SJSA1 (cell line): Measurements from ENCODE around the gene TRPM2. TPM values are rescaled to one million over a fixed set of nuclear protein-coding genes. Genes with fewer than 3 reads are reported as not detected.

Experiments
- DNase-seq, 2 experiments: peaks; one replicate each; pipeline ENCODE4 v3.0.0-alpha.2; 2015 to 2020; ENCODE audit warnings: low spot score in 2 of 2, low read depth in 1 of 2
- H3K27ac ChIP-seq: fragments of 250-450 bp; sonication (Bioruptor Pico); 2 replicates; pipeline ENCODE4 v1.5.1; 2020; ENCODE audit warnings: mild to moderate bottlenecking, moderate library complexity
- H3K27me3 ChIP-seq: fragments of 250-450 bp; sonication (Bioruptor Pico); replicated peaks from 2 replicates; pipeline ENCODE4 v1.5.1; 2020; ENCODE audit warnings: mild to moderate bottlenecking, moderate library complexity
- H3K36me3 ChIP-seq: fragments of 250-450 bp; sonication (Bioruptor Pico); 2 replicates; pipeline ENCODE4 v1.5.1; 2020; ENCODE audit warnings: mild to moderate bottlenecking
- H3K4me1 ChIP-seq: fragments of 250-450 bp; sonication (Bioruptor Pico); replicated peaks from 2 replicates; pipeline ENCODE4 v1.6.1; 2021; ENCODE audit warnings: mild to moderate bottlenecking
- H3K4me3 ChIP-seq: fragments of 250-450 bp; sonication (Bioruptor Pico); 2 replicates; pipeline ENCODE4 v1.5.1; 2020; ENCODE audit warnings: mild to moderate bottlenecking
- H3K9me3 ChIP-seq: fragments of 250-450 bp; sonication (Bioruptor Pico); replicated peaks from 2 replicates; pipeline ENCODE4 v1.5.1; 2020; ENCODE audit warnings: mild to moderate bottlenecking
- total RNA-seq: library from RNA; depleted of rRNA; stranded (reverse); fragments of >200 nt; shearing (Covaris generic); gene quantifications from 2 replicates; pipeline ENCODE4 v1.2.3, GENCODE V29; 2014

The TRPM2 gene
- total RNA-seq, 1 experiment from 2014 or later = 16.1 TPM

GRCh38 chr21:44349416-44349846, 4.0 kb upstream of the TRPM2 start:
- Histone ChIP-seq H3K4me1 (no peaks in the 10 kb centered on the region), H3K27me3 (peaks cover 55% of the 10 kb centered on the region), H3K27ac (no peak overlapping the region), H3K36me3 (no peaks in the 10 kb centered on the region), H3K4me3 (no peak overlapping the region), H3K9me3 (no peaks in the 10 kb centered on the region)
- no peak for DNase-seq

DNA sequence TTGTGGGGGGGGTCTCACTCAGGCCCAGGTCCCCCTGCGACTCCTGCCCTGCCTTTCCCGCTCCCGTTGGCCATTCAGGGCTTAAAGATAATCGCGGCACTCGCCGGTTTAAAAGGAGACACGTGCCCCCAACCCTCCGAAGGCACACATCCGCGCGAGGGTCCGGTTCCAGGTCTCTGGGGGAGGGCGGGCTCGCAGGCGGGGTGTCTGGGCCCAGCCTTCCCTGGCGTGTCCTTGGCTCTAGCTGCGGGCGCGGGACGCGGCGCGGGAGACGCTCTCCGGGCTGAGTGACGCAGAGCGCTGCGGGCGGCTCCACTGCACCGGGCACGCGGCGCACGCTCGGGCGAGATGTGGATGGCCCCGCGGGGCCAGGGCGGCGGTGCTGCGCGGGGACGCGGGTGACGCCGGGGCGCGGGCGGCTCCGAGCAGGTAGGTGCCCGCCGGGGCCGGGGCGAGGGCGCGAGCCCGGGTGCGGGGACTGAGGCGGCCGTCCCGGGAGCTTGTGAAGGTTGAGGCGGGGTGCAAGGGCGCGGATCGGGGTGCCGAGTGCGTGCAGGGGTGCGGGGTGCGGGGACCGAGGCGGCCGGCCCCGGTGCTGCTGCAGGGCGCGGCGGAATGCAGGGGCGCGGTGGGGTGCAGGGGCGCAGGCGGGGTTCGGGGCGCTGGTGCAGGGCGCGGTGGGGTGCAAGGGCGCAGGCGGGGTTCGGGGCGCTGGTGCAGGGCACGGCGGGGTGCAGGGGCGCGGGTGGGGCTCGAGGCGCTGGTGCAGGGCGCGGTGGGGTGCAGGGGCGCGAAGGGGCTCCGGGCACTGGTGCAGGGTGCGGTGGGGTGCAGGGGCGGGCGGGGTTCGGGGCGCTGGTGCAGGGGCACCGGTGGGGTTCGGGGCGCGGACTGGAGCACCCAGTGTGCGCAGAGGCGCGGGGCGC, 3.3 kb upstream of the TRPM2 start:
- H3K27me3 ChIP-seq = peaks cover 55% of the 10 kb centered on the region
- H3K9me3 ChIP-seq = no peaks in the 10 kb centered on the region
- H3K4me3 ChIP-seq = no peak overlapping the region
- DNase-seq = no peak
- H3K4me1 ChIP-seq = no peaks in the 10 kb centered on the region
- no peaks in the 10 kb centered on the region for H3K36me3 ChIP-seq
- H3K27ac ChIP-seq = no peak overlapping the region

- no peak for DNase-seq
- Histone ChIP-seq H3K27me3 (peaks cover 55% of the 10 kb centered on the region), H3K9me3 (no peaks in the 10 kb centered on the region), H3K4me1 (no peaks in the 10 kb centered on the region), H3K4me3 (no peak overlapping the region), H3K27ac (no peak overlapping the region), H3K36me3 (no peaks in the 10 kb centered on the region)
Observed at GRCh38 chr21:44350773-44351481, 2.5 kb upstream of the TRPM2 start.

DNA sequence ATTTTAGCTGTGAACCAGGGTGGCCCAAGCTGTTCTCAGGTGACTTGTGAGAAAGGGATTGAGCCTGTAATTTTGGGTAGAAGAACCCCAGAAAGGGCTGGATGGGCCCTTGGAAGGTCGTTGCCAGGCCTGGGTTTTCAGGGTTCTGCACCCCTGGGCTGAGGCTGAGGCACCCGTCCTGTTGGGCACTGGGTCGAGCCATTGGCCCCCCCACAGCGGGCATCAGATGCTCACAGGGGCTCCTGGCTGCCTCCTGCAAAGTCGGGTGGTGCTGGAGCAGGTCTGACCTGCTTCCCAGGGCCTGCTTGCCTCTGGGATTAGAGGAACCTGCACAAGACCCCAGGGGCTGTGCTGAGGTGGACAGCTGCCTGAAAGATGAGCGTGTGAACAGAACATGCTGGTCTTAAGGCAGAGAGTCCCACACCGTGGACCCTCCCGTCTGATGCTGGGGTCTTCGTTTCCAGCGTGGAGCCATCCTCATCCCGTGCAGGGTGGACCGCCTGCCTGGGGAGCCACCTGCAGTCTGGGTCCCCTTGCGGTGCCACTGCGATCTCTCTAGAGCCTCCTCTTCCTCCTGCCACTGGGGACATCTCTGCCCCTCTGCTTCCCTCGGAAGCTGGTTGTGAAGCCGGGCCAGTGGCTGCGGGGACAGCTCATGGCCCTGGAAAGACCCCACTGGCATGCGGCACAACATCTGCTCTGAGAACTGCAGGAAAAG, 1.7 kb upstream of the TRPM2 start:
- H3K36me3 ChIP-seq = no peaks in the 10 kb centered on the region
- no peaks in the 10 kb centered on the region for H3K9me3 ChIP-seq
- H3K4me3 ChIP-seq = no peak overlapping the region
- H3K4me1 ChIP-seq = no peaks in the 10 kb centered on the region
- peaks cover 54% of the 10 kb centered on the region for H3K27me3 ChIP-seq
- H3K27ac ChIP-seq = no peak overlapping the region
- DNase-seq = no peak

- Histone ChIP-seq H3K4me3 (no peak overlapping the region), H3K27ac (no peak overlapping the region), H3K9me3 (no peaks in the 10 kb centered on the region), H3K27me3 (peaks cover 47% of the 10 kb centered on the region), H3K36me3 (no peaks in the 10 kb centered on the region), H3K4me1 (no peaks in the 10 kb centered on the region)
- no peak for DNase-seq
Observed at GRCh38 chr21:44352253-44352860, 1.1 kb upstream of the TRPM2 start.

- no peak overlapping the region for H3K27ac ChIP-seq
- peaks cover 33% of the 10 kb centered on the region for H3K27me3 ChIP-seq
- no peak overlapping the region for H3K4me3 ChIP-seq
- H3K9me3 ChIP-seq = no peaks in the 10 kb centered on the region
- DNase-seq = no peak
- H3K36me3 ChIP-seq = no peaks in the 10 kb centered on the region
- no peaks in the 10 kb centered on the region for H3K4me1 ChIP-seq
Observed at GRCh38 chr21:44354001-44354405, 582 bp downstream of the TRPM2 start.

GRCh38 chr21:44354775-44355771, 1.7 kb downstream of the TRPM2 start:
- Histone ChIP-seq H3K4me3 (no peak overlapping the region), H3K9me3 (no peaks in the 10 kb centered on the region), H3K36me3 (no peaks in the 10 kb centered on the region), H3K27me3 (peaks cover 23% of the 10 kb centered on the region; the same call in 1 of the 2 replicates), H3K4me1 (no peaks in the 10 kb centered on the region), H3K27ac (no peak overlapping the region)
- no peak for DNase-seq

DNA sequence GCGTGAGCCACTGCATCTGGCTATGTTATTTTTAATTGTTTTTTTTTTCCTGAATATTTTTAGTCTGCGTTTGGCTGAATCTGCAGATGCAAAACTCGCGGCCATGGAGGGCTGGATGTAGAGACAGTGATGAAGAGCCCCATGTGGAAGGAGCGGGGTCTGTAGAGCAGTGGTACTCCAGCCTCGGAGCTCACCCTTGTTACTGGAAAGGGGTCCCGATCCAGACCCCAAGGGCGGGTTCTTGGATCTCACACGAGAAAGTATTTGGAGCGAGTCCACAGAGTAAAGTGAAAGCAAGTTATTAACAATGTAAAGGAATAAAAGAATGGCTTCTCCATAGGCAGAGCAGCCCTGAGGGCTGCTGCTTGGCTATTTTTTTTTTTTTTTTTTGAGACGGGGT, 2.7 kb downstream of the TRPM2 start:
- H3K9me3 ChIP-seq = no peaks in the 10 kb centered on the region
- H3K4me3 ChIP-seq = no peak overlapping the region
- no peaks in the 10 kb centered on the region for H3K36me3 ChIP-seq
- H3K27ac ChIP-seq = no peak overlapping the region
- H3K4me1 ChIP-seq = no peaks in the 10 kb centered on the region
- H3K27me3 ChIP-seq = peaks cover 18% of the 10 kb centered on the region; the same call in 1 of the 2 replicates
- no peak for DNase-seq

DNA sequence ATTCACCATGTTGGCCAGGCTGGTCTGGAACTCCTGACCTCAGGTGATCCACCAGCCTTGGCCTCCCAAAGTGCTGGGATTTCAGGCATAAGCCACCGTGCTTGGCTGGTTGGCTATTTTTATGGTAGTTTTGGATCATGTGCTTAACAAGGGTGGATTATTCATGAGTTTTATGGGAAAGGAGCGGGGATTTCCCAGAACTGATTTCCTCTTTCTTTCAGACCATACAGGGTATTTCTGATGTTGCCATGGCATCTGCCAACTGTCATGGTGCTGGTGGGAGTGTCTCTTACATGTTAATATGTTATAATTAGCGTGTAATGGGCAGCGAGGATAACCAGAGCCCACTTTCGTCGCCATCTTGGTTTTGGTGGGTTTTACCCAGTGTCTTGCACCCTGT, 3.2 kb downstream of the TRPM2 start:
- H3K4me1 ChIP-seq = no peaks in the 10 kb centered on the region
- peaks cover 13% of the 10 kb centered on the region; the same call in 1 of the 2 replicates for H3K27me3 ChIP-seq
- no peaks in the 10 kb centered on the region for H3K9me3 ChIP-seq
- H3K27ac ChIP-seq = no peak overlapping the region
- no peak overlapping the region for H3K4me3 ChIP-seq
- H3K36me3 ChIP-seq = no peaks in the 10 kb centered on the region
- no peak for DNase-seq

- no peak for DNase-seq
- H3K36me3 ChIP-seq = no peaks in the 10 kb centered on the region
- no peak overlapping the region for H3K27ac ChIP-seq
- no peaks in the 10 kb centered on the region for H3K4me1 ChIP-seq
- H3K27me3 ChIP-seq = peaks cover 9% of the 10 kb centered on the region; the same call in 1 of the 2 replicates
- H3K4me3 ChIP-seq = no peak overlapping the region
- H3K9me3 ChIP-seq = no peaks in the 10 kb centered on the region
Observed at GRCh38 chr21:44357064-44357837, 3.8 kb downstream of the TRPM2 start.

GRCh38 chr21:44359396-44359795, 6.0 kb downstream of the TRPM2 start:
- DNase-seq = no peak
- H3K27me3 ChIP-seq = no peaks in the 10 kb centered on the region
- H3K4me1 ChIP-seq = no peaks in the 10 kb centered on the region
- no peak overlapping the region for H3K27ac ChIP-seq
- no peaks in the 10 kb centered on the region for H3K9me3 ChIP-seq
- H3K4me3 ChIP-seq = no peak overlapping the region
- no peaks in the 10 kb centered on the region for H3K36me3 ChIP-seq

DNA sequence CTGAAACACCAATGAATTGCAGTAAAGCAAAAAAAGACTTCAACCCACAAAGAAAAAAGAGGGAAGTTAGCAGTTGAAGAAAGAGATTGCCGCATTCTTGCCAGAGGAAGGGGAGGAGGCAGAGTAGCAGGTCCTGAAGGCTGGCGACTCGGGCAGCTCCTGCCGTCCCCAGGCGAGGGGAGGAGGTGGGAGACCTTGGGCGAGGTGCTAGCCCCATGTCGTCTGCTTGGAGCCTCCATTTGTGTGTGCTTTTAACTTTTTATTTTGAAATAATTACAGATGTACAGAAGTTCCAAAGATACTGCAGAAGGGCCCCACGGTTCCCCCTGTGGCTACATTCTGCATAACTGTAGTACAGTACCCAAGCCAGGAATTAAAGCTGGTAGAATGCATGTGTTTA, 6.7 kb downstream of the TRPM2 start:
- Histone ChIP-seq H3K4me1 (no peaks in the 10 kb centered on the region), H3K27ac (no peak overlapping the region), H3K36me3 (no peaks in the 10 kb centered on the region), H3K4me3 (no peak overlapping the region), H3K9me3 (no peaks in the 10 kb centered on the region), H3K27me3 (no peaks in the 10 kb centered on the region)
- no peak for DNase-seq
